Epidermal melanocyte (primary cell): Measurements from ENCODE around the gene NFYB.
A peak's percentile ranks its signal among the peaks of the same experiment; 100 is the strongest.
"Not testable (repeated sequence)": the region's sequence is repeated elsewhere in the genome, so short reads cannot be mapped to it uniquely, and the experiment has no call there.

ENCODE experiments used
- DNase-seq: peaks from one replicate; pipeline ENCODE4 v3.0.0; 2011; ENCODE audit warnings: low spot score; ENCODE audit not compliant: insufficient read length

Gene NFYB

GRCh38 chr12:104163028-104163427 is 25.0 kb upstream of the NFYB start:
- DNase-seq, result not testable (repeated sequence)

GRCh38 chr12:104155711-104156555 is 17.9 kb upstream of the NFYB start:
- DNase-seq, result no peak

- DNase-seq, result no peak
Measured at GRCh38 chr12:104154806-104155205, 16.8 kb upstream of the NFYB start.

- no peak for DNase-seq
Measured at GRCh38 chr12:104154286-104154685, 16.3 kb upstream of the NFYB start.

GRCh38 chr12:104152685-104153241 is 14.8 kb upstream of the NFYB start:
- DNase-seq, result no peak

- DNase-seq, result no peak
Measured at GRCh38 chr12:104150416-104150815, 12.4 kb upstream of the NFYB start.

GRCh38 chr12:104147346-104147745 is 9.3 kb upstream of the NFYB start:
- DNase-seq, result no peak

- DNase-seq, result no peak
Measured at GRCh38 chr12:104143918-104144317, 5.9 kb upstream of the NFYB start.

- DNase-seq, result no peak
Measured at GRCh38 chr12:104143002-104143401, 5.0 kb upstream of the NFYB start.

- no peak for DNase-seq
Measured at GRCh38 chr12:104142543-104142942, 4.5 kb upstream of the NFYB start.

GRCh38 chr12:104138797-104139152 is 765 bp upstream of the NFYB start:
- no peak for DNase-seq

GRCh38 chr12:104137001-104137901 is 759 bp downstream of the NFYB start:
- peak; percentile 35 for DNase-seq

- no peak for DNase-seq
Measured at GRCh38 chr12:104136577-104136976, 1.4 kb downstream of the NFYB start.

GRCh38 chr12:104134882-104135281 is 3.1 kb downstream of the NFYB start:
- no peak for DNase-seq

- no peak for DNase-seq
Measured at GRCh38 chr12:104133866-104134265, 4.1 kb downstream of the NFYB start.

- DNase-seq, result no peak
Measured at GRCh38 chr12:104133321-104133720, 4.7 kb downstream of the NFYB start.

- no peak for DNase-seq
Measured at GRCh38 chr12:104132351-104132956, 5.6 kb downstream of the NFYB start.

- DNase-seq, result no peak
Measured at GRCh38 chr12:104131609-104132008, 6.4 kb downstream of the NFYB start.

- DNase-seq, result no peak
Measured at GRCh38 chr12:104130760-104131159, 7.2 kb downstream of the NFYB start.

GRCh38 chr12:104126548-104126947 is 11.5 kb downstream of the NFYB start:
- no peak for DNase-seq

GRCh38 chr12:104122298-104122697 is 15.7 kb downstream of the NFYB start:
- DNase-seq, result no peak

GRCh38 chr12:104121001-104121400 is 17.0 kb downstream of the NFYB start:
- DNase-seq, result peak; percentile 23
